ENCODE measurements around the gene KITLG. TPM values are rescaled to one million over a fixed set of nuclear protein-coding genes. Genes with fewer than 3 reads are reported as not detected.
A peak's percentile ranks its signal among the peaks of the same experiment; 100 is the strongest.
"Not testable (repeated sequence)": the region's sequence is repeated elsewhere in the genome, so short reads cannot be mapped to it uniquely, and the experiment has no call there.

The KITLG gene
- 1 to 10 TPM in 4 of 6 experiments, under 1 TPM in 2; 0.67 to 2.8 (median 1.1) TPM for total RNA-seq
- long read RNA-seq, result 0 reads

DNA sequence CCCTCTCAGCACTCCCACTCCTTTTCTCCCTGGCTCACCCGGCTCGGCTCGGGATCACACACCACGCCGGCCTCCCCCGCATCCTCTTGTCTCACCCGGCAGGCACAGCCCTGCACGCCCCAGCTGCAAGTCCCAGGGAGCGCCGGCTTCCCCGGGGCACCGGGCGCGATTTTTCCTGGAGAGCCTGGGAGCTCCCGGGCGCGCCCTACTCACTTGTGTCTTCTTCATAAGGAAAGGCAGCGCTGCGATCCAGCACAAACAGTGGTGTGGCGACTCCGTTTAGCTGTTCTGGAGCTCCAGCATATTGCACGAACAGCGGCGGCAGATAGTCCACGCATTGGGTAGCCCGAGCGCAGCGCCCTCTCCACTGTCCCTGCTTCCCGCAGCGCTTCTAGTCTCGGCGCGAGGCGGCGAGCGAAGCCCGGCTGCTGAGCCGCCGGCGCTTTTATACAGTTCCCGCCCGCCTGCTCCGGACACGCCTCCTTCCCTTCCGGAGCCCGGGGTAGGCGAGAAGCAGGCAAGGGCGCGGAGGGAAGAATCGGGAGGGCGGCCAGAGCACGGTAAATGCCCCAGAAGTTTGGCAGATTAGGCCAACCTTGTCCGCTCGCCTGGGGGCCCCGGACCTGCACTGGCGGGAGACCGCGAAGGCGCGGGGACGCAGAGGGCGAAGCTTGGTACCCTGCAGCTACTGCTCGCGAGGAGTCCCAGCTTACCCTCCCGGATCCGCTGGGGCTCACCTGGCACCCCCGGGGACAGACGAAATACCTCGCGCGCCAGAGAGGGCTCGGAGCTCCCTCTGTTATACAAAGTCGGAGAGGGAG, at the start of gene KITLG:
TSS of gene KITLG (minus strand) at position 421 of the 821 bp plus-strand sequence. CDS start at position 228, 193 bp downstream.
- intact Hi-C loops (cut with DNase I), result no loop called here
- Histone ChIP-seq H3K36me3 (no peaks in the 10 kb centered on the region), H3K27ac (peak within 1 kb of the TSS in 2 of 3 donors; percentile 45 to 51), H3K27me3 (no peaks in the 10 kb centered on the region), H3K9me3 (no peaks in the 10 kb centered on the region), H3K4me1 (peaks cover 0 to 10% (median 0%) of the 10 kb centered on the region in 4 donors), H3K4me3 (peak within 1 kb of the TSS; percentile 58 to 64 (median 63))
- under 1% methylated on average over 23 of the region's 73 CpGs for WGBS (ENCODE audit: insufficient coverage, low coverage, low lambda C conversion rate, missing lambda C conversion rate)
- ATAC-seq (peak; percentile 96 to 97 (median 97)), DNase-seq (peak; percentile 85 to 87 (median 87))
- peak; percentile 11 to 37 (median 22) for TF ChIP-seq CTCF (IDR thresholded peaks at IDR 0.05)
- peak; percentile 51 for TF ChIP-seq POLR2A (IDR thresholded peaks at IDR 0.05)

DNA sequence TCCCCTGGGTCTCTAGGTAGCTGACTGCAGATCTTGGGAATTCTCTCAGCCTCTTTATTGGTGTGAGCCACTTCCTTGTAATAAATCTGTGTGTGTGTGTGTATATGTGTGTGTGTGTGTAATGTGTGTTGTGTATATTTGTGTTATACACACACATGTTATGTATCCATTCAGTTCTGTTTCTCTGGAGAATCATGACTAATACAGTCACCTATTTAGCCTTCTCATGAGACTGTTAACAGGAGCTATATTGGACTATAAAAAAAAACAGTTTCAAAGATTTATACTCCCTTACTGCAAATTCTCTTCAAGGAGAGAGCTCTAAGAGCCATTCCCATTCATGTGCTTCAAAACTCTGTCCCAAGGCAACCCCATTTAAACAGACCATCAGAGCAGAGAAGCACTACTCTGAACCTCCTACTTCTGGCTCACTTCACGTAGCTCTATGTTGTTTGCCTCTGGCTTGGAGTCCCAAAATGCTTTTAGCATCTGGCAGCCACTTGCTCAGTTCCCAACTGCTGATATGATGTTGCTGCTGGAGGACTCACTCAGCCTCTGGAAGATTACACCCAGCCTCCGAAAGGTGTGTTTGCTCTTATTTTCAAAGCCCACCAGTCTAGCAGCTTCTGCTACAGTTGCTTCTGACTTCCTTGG, 48.7 kb upstream of the KITLG start:
- H3K4me1 ChIP-seq, result no peaks in the 10 kb centered on the region
- TF ChIP-seq POLR2A (IDR thresholded peaks at IDR 0.05), result no peak
- no peak for TF ChIP-seq CTCF (IDR thresholded peaks at IDR 0.05)
- H3K9me3 ChIP-seq, result no peaks in the 10 kb centered on the region
- H3K27me3 ChIP-seq, result no peaks in the 10 kb centered on the region
- ATAC-seq, result no peak
- WGBS (ENCODE audit: insufficient coverage, low coverage, low lambda C conversion rate, missing lambda C conversion rate), result 64% methylated on average over 2 of the region's 2 CpGs
- no peak for DNase-seq
- H3K36me3 ChIP-seq, result no peaks in the 10 kb centered on the region
- no peak overlapping the region for H3K4me3 ChIP-seq
- intact Hi-C loops (cut with DNase I), result no loop called here
- no peak overlapping the region for H3K27ac ChIP-seq

GRCh38 chr12:88628035-88628434, 47.8 kb upstream of the KITLG start:
- peak in 3 of 4 donors; percentile 37 to 48 (median 42) for ATAC-seq
- H3K27me3 ChIP-seq; H3K9me3 ChIP-seq; H3K4me3 ChIP-seq; intact Hi-C loops (cut with DNase I); DNase-seq; H3K36me3 ChIP-seq; H3K4me1 ChIP-seq; H3K27ac ChIP-seq: not testable (repeated sequence)
- WGBS (ENCODE audit: insufficient coverage, low coverage, low lambda C conversion rate, missing lambda C conversion rate), result 23% methylated on average over 1 of the region's 1 CpG

DNA sequence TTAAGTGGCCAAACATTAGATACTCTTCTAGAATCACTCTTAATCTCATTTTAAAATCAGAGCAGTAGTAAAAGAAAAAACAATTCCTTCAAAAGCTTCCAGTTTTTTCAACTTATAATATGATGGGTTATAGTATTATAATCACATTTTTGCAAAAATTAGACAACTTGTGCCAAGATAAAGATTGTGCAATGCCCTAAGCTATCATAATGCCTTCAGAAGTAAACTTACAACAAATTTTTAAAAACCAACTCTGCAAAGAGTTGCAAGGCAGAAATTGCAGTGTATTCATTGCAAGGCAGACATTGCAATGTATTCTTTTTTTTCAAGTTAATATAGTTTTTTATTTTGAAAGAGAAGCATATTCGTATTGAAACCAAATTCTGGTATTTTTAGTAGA, 47.2 kb upstream of the KITLG start:
- DNase-seq (no peak), ATAC-seq (no peak)
- Histone ChIP-seq H3K4me1 (no peaks in the 10 kb centered on the region), H3K27ac (no peak overlapping the region), H3K4me3 (no peak overlapping the region), H3K9me3 (no peaks in the 10 kb centered on the region), H3K36me3 (no peaks in the 10 kb centered on the region), H3K27me3 (no peaks in the 10 kb centered on the region)
- intact Hi-C loops (cut with DNase I), result no loop called here
- 68% methylated on average over 1 of the region's 1 CpG for WGBS (ENCODE audit: insufficient coverage, low coverage, low lambda C conversion rate, missing lambda C conversion rate)
- no peak for TF ChIP-seq POLR2A (IDR thresholded peaks at IDR 0.05)
- TF ChIP-seq CTCF (IDR thresholded peaks at IDR 0.05), result no peak

- Histone ChIP-seq H3K9me3 (no peaks in the 10 kb centered on the region), H3K4me3 (no peak overlapping the region), H3K27me3 (no peaks in the 10 kb centered on the region), H3K27ac (no peak overlapping the region), H3K4me1 (no peaks in the 10 kb centered on the region), H3K36me3 (no peaks in the 10 kb centered on the region)
- TF ChIP-seq CTCF (IDR thresholded peaks at IDR 0.05), result no peak
- no peak for TF ChIP-seq POLR2A (IDR thresholded peaks at IDR 0.05)
- ATAC-seq (no peak), DNase-seq (no peak)
- intact Hi-C loops (cut with DNase I), result no loop called here
- WGBS (ENCODE audit: insufficient coverage, low coverage, low lambda C conversion rate, missing lambda C conversion rate), result 62% methylated on average over 7 of the region's 7 CpGs
Measured at GRCh38 chr12:88625356-88625755, 45.1 kb upstream of the KITLG start.
